Neural cell (in vitro differentiated cells): Measurements from ENCODE around the gene ITGB1BP1.

Source experiments
- CTCF ChIP-seq: fragments of 450-650 bp; IDR thresholded peaks from 2 replicates; pipeline ENCODE4 v1.5.1; 2014; ENCODE audit warnings: antibody characterized with exemption, mild to moderate bottlenecking, moderate library complexity; ENCODE audit not compliant: poor library complexity, severe bottlenecking
- EZH2 ChIP-seq: fragments of 200-600, 300-800 bp; shearing (Covaris generic), sonication (generic); IDR thresholded peaks from 2 replicates; pipeline ENCODE4 v1.6.1; 2014; ENCODE audit warnings: antibody characterized with exemption, low read length, borderline replicate concordance, mild to moderate bottlenecking; ENCODE audit not compliant: insufficient read depth, poor library complexity, severe bottlenecking
- MXI1 ChIP-seq: fragments of 450-650 bp; conservative IDR thresholded peaks from 2 replicates; pipeline ENCODE4 v1.6.1; 2014; ENCODE audit warnings: antibody characterized with exemption, mild to moderate bottlenecking; ENCODE audit not compliant: poor library complexity, severe bottlenecking
- POLR2AphosphoS5 ChIP-seq: IDR thresholded peaks from 2 replicates; pipeline ENCODE4 v1.6.1; 2012
- TAF1 ChIP-seq: IDR thresholded peaks from 2 replicates; pipeline ENCODE4 v1.6.1; 2012; ENCODE audit warnings: low read depth

- TF ChIP-seq CTCF (no peak), EZH2 (no peak), TAF1 (no peak), MXI1 (no peak), POLR2AphosphoS5 (no peak)
Observed at GRCh38 chr2:9443526-9443925, 20.2 kb upstream of the ITGB1BP1 start.
